ENCODE results near the gene ADAMTS10.

DNA sequence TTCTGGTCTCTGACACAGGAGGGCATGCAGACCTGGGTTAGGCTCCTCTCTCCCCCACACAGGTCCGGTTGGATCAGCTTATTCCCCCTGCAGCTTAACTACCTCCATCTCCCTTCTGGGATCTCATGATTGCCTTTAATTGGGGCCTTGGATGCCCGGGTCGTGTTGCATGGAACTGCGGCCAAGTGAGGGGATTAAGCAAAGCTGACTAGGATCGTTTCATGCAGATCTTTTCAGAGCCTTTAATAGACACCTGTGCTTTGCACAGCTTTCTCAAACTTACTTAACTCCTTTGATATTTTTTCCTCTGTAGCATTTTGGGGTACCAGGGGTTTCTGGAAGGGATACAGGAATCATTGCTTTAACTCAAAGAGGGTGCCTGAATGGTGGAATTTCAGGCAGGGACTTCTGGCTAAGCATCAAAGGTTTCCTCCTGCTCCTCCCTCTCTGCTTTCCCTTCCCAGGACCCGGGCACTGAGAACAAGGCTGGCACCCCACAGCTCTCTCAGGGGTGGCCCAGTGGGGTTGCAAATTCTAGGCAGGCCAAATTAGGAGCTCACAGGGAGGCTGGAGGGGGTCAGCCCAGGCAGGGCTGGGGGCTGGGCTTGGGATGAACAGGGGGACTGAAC is 20.4 kb upstream of the ADAMTS10 start:
- TF ChIP-seq, protein P1, sequence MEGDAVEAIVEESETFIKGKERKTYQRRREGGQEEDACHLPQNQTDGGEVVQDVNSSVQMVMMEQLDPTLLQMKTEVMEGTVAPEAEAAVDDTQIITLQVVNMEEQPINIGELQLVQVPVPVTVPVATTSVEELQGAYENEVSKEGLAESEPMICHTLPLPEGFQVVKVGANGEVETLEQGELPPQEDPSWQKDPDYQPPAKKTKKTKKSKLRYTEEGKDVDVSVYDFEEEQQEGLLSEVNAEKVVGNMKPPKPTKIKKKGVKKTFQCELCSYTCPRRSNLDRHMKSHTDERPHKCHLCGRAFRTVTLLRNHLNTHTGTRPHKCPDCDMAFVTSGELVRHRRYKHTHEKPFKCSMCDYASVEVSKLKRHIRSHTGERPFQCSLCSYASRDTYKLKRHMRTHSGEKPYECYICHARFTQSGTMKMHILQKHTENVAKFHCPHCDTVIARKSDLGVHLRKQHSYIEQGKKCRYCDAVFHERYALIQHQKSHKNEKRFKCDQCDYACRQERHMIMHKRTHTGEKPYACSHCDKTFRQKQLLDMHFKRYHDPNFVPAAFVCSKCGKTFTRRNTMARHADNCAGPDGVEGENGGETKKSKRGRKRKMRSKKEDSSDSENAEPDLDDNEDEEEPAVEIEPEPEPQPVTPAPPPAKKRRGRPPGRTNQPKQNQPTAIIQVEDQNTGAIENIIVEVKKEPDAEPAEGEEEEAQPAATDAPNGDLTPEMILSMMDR (IDR thresholded peaks at IDR 0.05), result no peak
- TF ChIP-seq POLR2A (IDR thresholded peaks at IDR 0.05), result no peak

Measured in right lobe of liver (tissue), 4 donors.